HG03520 (cell line): Measurements from ENCODE around the gene VEPH1.

Experiments
- ATAC-seq: cut with Tn5 transposase; IDR thresholded peaks from one replicate; pipeline ENCODE4 v1.9.1; 2021; ENCODE audit warnings: mild to moderate bottlenecking, moderate library complexity; ENCODE audit not compliant: unreplicated experiment

VEPH1 gene

GRCh38 chr3:157526036-157526435 lies 22.8 kb upstream of the VEPH1 start:
- ATAC-seq, result no peak

- ATAC-seq, result no peak
Observed at GRCh38 chr3:157523814-157524213, 20.6 kb upstream of the VEPH1 start.

DNA sequence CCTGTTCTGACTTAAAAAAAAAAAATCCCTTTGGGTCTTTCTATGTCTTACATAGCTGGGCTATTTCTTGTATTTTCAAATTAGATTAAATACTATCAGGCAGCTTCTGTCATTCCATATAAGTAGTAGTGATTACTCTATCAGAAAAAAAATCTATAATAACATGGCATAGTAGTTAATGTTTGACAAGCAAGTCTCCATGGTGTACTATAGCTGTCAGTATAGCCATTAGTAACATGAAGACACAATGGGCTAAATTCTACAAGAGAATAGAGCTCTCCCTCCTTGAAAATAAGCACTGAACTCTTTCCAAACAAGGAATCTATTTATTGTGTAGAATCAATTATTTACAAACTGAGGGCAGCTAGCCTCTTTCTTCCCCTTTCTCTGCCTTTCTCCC lies 19.4 kb upstream of the VEPH1 start:
- ATAC-seq, result no peak

DNA sequence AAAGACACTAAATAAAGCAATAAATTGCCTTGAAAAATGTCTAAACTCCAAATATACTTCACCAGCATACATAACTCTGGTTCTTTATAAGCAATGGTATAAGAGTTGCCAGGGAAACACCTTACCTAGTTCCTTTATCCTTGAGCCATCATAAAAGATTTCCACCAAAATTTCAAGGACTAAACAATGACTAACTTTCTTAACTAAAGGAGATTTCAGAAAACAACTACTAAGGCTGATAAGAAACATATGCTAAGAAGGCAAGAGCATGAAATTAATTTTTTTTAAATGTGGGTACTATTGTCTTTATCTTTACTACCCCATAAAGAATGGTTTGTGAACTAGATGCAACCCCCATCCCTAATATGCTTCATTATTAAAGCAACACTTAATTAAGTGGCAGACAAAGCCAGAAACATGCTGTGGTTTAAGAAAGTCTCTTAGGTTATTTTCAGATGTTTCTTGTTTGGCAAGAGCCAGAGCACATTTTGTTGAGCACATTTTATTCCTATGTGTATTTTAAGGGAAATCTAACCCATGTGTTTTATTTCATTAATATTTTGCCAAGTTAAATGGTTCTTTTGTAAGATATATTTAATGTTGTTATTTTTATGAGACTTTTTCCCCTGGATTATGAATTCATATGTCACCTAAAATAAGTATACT lies 17.4 kb upstream of the VEPH1 start:
- no peak for ATAC-seq

DNA sequence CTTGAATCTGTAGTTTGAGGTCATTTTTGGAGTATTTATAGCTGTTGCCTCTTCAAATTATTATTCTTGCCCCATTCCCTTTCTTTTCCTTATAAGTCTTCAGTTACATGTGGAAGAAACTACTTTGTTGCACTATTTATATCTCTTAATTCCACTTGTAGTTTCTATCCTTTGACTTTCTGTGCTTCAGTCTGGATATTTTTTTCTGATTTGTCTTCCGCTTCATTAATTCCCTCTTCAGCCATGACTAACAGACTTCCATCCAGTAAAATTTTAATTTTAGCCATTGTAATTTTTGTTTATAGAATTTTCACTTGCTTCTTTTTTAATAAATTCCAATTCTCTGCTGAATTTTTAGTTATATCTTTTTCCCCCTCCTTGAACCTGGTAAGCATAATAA lies 15.7 kb upstream of the VEPH1 start:
- ATAC-seq, result no peak

DNA sequence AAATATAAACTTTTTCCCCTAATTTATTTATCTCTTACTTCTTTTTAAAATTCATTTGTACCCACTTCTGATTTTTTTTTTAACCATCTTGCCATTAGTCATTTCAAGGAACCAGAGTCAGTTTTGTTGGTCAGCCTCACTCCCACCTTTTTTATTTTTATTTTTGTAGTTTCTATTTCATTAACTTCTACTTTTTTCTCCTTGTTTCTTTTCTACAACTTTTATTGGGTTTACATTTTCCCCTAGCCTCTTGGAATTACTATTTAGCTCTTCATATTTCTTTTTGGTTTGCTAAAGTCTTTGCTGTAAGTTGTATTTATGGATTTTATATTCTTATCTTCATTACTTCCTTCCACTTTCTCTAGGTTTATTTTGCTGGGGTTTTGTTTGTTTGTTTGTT lies 13.7 kb upstream of the VEPH1 start:
- no peak for ATAC-seq

GRCh38 chr3:157515398-157515797 lies 12.2 kb upstream of the VEPH1 start:
- no peak for ATAC-seq

GRCh38 chr3:157514371-157514895 lies 11.2 kb upstream of the VEPH1 start:
- no peak for ATAC-seq

GRCh38 chr3:157513585-157513984 lies 10.4 kb upstream of the VEPH1 start:
- ATAC-seq, result no peak

GRCh38 chr3:157512534-157512933 lies 9.3 kb upstream of the VEPH1 start:
- ATAC-seq, result no peak

DNA sequence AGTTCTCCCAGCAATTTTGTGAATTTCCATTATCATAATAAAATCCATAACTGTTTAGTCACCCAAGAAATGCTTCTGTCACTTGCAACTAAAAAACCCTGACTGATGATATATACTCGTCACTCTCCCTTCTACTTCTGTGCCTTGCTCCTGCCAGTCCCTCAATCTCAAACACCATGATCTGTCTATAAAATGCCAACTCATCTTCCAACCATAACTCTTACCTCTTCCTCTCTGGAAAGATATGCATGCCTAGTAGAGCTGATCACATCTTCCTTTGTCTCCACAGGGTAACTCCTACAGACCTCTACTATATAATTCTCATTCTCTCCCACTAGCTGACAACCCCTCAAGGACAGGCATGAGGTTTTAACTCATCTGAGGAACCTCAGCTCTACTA lies 5.2 kb upstream of the VEPH1 start:
- ATAC-seq, result no peak

- no peak for ATAC-seq
Observed at GRCh38 chr3:157501863-157502262, 1.4 kb downstream of the VEPH1 start.

GRCh38 chr3:157500232-157500631 lies 3.0 kb downstream of the VEPH1 start:
- ATAC-seq, result no peak

- ATAC-seq, result no peak
Observed at GRCh38 chr3:157499342-157499963, 3.8 kb downstream of the VEPH1 start.

GRCh38 chr3:157498371-157498770 lies 4.8 kb downstream of the VEPH1 start:
- no peak for ATAC-seq

- ATAC-seq, result no peak
Observed at GRCh38 chr3:157495846-157496245, 7.4 kb downstream of the VEPH1 start.

- ATAC-seq, result no peak
Observed at GRCh38 chr3:157494581-157495281, 8.5 kb downstream of the VEPH1 start.

- ATAC-seq, result no peak
Observed at GRCh38 chr3:157493627-157494550, 9.3 kb downstream of the VEPH1 start.

DNA sequence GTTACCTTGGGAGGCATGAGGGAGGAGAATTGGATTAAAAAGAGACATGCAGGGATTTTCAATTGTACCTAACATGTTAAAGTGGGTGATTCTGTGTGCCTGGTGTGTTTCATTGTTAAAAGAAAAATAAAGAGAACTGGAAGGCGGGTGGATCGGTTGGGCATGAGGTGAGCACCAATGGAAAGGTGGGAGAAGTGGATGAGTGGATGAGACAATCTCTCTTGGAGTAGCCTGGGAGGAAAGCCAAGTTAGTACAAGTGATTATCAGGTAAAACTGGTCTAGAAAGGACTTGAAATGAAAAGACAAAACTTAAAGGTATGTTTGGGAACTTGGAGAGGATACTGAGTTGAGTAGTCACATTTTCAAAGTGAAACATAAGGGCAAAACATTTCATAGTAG lies 12.1 kb downstream of the VEPH1 start:
- ATAC-seq, result no peak

GRCh38 chr3:157488144-157488543 lies 15.1 kb downstream of the VEPH1 start:
- ATAC-seq, result no peak

- no peak for ATAC-seq
Observed at GRCh38 chr3:157487339-157487738, 15.9 kb downstream of the VEPH1 start.
